HG03045 (cell line): ENCODE results near the gene USP48.

Experiments used
- ATAC-seq: cut with Tn5 transposase; IDR thresholded peaks from one replicate; pipeline ENCODE4 v1.9.1; 2021; ENCODE audit warnings: mild to moderate bottlenecking, moderate library complexity; ENCODE audit not compliant: unreplicated experiment

Gene USP48

DNA sequence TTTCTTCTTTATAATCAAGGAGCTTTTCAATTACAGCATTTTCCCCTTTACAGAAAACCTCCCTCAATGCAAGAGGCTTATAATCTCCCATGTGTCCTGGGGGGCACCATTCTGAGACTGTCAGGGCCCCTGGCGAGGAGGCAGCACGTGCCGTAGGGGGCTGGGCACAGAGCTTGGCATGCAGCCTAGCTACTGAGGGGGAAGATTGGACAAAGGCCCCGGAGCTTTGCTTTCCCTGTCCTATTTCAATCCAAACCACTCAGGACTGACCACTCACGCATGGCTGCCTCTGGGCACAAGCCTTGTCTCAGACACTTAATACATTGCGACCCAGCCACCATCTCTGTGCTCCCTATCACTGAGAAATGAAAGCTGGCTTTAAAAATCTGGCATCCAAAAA lies 111.0 kb downstream of the USP48 start:
- no peak for ATAC-seq

DNA sequence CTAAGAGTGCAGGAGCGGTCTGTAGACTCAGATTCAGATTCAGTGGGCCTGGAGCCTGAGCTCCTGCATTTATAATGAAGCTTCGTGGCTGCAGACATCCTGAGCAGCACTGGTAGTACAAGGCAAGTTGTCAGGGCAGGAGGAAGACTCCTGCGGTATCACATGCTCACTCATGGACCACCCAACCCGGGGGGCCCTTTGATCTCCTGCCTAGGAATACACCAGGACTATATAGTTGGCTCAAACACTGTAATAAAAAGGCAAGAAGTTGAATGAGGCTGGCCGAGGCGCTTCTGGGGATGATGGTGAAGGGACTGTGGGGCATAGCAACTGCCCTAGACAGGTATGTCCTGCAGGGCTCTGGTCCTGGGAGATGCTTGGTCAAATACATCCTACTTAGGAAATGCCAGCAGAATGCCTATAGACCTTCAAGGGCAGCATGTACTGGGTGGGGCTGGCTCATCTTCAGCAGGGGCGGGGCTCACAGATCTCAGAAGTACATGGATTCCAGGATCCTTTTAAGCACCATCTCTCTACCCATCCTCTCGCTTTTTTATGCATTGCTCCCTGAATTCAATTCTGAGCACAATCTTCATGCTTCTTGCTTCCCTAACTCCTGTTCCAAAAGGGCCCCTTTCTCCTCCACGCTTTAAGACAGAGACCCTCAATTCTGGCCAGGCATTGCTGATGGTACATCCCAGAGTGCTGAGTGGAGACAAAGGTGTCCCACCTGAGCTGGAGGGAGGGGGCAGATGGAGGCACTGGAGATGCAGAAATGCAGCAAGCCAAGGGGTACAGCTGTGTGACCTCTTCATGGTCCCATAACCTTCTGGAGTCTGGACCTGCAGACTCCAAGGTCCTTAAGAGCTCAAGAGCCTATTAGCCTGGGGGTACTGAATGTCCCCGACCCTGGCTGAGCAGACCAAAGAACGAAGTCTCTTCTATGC lies 111.7 kb downstream of the USP48 start:
- no peak for ATAC-seq

DNA sequence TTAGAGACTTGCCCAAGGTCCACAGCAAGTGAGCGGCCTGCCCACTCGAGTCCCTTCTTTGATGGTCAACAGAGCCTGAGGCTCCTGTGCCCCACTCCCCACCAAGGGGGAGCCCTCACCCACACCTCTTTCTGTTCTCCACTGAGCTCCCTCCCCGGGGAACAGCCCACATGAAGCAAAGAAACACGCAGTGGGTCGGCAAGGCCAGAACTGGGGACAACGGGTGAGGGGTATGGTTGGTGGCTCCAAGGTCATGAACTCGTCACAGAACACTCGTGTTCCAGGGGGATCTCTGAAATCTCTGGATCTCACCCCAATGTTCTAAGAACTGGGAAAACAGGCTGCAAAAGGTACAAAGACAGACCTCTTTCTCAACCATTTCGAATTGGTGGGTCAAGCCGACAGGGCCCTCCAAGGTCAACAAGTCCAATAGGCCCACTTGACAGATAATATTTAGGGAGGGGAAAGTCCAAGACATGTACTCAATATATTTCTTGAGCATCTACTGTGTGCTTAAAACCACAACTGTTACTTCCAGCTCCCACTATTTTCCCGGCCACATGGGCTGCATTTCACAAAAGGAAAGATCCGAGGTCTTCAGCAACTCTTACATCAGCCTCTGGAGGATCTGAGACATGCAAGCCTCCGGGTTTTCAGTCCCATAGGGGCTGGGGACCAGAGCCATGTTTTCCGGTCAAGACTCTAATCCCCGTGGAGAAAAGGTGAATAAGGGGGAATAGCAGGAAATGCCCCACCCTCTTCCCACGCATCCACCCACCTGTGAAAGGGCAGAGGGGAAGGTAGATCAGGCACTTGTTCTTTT lies 112.7 kb downstream of the USP48 start:
- no peak for ATAC-seq

DNA sequence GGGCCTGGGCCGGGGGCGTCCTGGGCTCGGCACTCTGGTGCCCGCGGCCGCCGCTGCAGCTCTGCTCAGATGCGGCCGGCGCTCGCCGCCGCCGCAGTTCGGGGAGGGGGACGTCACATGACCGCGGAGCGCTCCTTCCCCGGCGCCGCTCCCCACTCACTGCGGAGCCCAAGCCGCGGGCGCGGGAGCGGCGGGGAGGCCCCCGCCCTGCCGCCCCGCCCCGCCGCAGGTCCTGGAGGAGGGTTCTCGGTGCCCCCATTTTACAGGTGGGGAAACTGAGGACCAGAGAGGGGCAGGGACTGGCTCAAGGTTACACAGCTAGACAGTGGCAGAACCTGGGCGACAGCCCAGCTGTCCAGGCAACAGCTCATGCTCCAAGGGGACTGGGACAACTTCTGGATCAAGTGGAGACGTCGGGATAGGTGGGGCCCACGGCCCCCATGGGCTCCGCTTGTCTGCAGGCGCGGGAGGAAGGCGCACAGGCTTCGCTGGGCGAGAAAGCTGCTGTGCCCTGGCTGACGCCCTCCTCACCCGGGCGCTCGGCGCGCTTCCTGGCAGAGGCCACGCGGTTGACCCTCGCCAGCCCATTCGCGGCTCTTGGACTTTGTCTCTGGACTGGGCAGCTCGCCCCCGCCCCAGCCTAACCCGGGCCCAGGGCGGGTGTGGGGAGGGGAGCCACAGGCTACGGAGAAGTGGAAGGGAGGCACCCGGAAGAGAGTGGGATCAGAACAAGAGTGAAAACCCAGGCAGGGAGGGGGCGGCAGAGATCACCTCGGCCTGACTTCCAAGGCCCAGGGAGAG lies 113.5 kb downstream of the USP48 start, which contains the start of gene RAP1GAP:
Gene RAP1GAP (minus strand): TSS at position 100 of the 801 bp plus-strand sequence. CDS start 49,325 bp downstream, outside the sequence.
- no peak for ATAC-seq

DNA sequence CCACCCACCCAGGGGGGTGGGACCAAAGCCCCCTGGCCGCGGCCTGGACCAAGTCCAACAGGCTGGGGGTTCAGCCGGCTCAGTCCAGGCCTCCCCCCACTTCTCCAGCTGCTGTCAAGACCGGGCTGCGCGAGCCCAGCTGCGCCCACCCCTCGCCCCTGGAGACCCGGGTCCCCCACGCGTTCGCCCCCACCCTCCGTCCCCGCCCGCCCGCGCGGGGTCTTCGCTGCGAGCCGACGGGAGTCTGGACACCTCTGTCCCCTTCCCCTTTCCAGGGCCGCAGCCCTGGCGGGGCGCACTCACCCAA lies 114.0 kb downstream of the USP48 start:
- no peak for ATAC-seq

DNA sequence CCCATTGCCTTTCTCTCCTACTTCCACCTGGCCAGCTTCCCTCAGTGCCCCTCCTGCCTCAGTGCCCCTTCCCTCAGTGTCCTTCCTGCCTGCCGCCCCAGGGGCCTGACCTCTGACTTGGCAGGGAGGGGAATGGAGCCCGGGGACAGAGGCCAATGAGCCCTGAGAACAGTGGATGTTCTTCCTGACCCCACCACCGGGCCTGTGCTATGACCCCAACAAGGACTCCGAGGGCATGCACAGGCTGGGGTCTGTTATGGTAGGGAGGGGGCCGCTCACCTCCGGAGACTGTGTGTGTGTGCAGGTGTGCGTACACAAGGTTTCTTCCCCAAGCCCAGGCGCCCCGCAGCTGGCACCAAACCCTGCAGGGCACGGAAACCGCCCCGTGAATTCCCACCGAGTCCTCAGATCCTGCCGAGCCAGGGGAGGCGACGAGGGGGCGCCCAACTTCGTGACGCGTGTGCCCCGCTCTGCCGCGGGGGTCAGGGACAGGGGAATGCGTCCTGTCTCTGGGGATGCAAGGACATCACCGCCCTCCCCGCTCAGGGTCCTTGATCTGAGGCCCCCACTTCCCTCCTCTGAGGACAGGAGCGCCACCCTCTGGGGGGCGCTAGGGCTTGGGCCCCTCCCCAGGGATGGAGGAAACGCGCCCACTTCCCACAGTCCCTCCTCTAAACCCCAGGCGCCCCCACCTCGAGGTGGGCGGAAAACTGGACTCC lies 114.6 kb downstream of the USP48 start:
- no peak for ATAC-seq

DNA sequence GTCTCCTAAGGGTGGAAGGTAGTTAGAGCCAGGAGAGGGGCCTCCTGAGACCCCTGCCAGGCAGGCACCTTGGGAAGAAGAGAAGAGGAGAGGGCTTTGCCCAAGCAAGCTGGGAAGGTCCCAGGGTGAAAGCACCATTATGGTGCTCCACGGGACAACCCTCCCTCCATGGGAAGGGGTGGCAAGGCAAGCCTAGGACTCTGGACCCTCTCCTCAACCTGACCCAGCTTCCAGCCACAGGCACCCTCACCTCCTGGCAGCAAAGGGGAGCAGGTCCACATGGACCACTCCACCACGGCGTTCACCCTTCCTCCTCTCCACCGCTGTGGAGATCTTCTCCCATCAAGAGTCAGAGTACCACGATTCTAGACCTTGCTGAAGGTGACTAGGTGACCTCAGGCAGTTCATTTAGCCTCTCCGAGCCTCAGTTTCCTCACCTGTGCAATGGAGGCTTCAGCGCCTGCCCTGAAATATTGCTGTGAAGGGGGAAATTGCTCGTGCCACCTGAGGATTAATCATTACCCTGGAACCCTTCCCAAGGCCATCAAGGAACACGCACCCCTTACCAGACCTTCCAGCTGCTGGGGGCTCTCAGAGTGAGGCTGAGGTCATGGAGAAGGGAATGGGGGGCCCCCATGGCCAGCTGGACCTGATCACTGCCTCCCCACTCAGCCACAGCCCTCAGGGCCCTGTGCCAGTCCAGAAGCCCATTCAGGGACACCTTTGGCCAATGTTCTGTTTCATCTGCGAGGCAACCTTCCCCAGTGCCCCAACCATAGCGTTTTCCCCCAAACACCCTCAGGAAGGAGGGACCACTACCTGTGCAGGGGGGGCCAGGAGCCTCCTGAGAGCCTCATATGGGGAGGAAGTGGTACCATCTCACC lies 115.4 kb downstream of the USP48 start:
- ATAC-seq = no peak

DNA sequence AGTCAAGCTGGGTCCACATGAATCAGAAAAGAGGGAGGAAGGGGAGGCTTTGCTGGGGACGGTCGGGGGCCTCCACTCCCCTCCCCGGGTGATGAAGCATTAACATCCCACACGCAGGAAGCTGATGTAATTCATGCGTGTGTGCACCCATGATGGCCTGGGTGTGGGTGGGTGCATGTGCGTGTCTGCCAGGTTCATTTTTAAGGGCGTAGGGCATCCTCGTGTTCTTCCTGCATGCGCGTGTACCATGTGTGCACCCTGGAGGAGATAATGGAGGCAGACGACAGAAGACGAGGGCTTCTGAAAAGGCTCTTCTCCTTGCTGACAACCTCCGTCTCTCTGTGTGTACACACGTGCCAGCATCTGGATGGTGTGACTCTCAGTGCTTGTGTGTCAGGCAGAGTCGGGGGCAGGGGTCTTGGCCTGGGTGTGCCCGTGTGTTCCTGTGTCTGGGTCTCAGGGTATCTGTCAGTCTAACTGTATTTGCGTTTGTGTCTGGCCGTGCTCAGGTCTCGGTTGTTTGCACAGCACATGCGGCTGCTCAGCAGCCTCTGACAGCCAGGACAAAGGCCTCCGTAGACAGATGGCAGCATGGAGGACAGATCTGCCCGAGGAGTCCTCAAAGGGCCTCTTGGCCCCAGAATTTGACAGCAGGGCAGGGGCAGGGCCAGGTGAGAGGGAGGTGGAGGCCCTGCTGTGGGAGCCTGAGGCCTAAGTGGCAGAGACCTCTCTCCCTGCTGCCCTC lies 116.2 kb downstream of the USP48 start:
- no peak for ATAC-seq

DNA sequence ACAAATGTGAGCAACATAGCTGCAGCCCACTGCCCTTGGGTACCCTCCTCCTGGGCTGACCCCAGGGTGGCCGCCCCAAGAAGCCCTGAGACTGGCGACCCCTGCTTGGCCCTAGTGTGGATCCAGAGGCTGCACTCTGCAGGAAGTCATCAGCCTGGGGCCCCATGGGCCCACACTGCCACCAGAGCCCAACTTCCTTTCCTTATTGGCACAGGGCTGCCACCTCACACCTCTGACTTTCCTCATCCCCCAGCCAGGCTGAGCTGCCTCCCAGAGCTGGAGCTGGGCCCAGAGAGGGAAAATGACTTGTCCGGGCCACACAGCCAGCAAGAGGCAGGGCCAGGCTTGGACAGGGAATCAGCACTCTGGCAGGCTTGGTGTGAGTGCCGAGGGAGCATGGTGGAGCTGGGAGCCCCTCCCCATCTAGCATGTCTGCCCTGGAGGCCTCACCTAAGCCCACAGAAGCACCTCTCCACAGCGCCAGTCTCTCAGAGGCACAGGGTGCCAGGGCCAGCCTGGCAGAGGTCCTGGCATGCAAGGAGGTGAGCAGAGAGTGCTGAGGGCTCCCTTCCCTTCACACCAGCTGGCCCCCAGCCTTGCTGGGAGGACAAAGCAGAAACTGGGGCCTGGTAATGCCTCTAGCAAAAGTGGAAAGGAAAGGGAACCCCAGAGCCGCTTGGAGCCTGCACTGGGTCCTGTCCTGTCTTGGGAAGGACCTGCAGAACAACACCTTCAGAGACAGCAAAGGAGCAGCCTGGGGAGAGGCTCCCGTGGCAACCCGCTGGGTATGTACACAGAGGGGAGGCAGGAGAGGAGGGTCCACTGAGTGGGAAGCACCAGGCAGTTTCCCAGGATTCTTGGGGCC lies 117.0 kb downstream of the USP48 start:
- no peak for ATAC-seq

DNA sequence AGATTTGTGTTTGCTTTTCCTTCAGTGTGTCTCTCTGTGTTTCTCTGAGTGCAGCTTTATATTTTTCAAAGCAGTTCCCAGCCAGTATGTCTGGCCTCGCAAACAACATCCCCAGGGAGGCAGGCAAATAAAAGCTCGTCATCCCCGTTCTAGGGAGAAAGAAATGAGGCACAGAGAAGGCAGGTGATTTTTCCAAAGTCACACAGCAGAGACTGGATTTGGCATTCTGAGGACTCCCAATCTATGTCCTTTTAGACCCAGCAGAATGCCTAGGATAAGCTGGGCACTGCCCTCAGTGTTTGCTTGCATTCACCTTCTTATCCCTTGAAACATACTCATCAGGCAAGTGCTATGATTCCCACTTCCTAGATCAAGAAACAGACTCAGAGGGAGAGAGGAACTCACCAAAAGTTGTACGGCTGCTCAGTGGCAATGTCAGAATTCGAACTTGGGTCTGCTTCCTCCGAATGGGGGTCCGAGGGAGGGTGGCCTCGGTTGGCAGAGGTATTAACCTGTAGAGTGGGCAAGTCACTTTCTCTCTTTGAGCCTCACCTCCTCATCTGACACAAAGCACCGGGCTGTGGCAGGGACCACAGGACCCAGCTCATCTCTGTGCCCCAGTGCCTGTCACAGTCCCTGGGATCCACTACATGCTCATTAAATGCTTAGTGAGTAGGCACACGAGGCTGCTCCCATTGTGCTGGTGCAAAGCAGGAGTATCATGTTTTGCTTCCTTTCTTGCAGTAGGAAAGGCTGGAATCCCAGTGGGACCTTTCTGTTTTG lies 118.0 kb downstream of the USP48 start:
- ATAC-seq = no peak

DNA sequence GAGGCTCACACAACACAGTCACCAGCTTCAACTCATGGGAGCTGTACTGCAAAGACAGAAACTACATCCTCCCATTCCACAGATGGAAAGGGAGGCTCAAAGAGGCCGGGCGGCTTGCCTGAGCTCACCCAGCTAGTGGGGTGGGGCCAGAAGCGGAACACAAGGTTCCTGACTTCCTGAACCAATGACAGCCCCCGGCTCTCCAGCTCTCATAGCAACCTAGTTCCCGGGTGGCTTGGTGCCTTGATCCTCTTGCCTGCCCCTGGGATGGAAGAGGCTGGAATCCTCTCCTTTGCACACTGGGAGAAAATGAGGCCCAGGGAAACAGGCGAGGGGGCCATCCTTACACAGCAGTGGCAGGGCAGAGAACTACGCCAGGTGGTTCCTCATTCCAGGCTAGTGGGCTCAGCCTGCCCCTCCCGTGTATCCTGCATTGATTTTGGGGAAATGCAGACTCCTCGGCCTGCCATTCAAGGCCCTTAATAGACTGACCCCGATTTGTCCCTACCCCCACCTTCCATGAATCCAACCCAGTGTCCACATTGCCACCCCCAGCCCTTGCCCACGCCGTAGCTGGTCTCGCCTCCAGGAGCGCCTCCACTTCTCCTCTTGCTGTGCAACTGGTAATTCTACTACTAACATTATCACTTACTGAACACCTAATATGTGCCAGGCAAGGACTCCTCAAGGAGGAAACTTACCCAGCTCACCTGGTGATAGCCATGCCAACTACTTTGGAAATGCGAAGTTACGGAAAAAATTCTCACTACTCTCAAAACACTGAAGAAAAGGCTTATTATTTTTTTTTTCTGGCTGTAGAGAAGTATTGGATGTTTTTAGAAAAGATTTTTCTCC lies 118.8 kb downstream of the USP48 start:
- no peak for ATAC-seq

DNA sequence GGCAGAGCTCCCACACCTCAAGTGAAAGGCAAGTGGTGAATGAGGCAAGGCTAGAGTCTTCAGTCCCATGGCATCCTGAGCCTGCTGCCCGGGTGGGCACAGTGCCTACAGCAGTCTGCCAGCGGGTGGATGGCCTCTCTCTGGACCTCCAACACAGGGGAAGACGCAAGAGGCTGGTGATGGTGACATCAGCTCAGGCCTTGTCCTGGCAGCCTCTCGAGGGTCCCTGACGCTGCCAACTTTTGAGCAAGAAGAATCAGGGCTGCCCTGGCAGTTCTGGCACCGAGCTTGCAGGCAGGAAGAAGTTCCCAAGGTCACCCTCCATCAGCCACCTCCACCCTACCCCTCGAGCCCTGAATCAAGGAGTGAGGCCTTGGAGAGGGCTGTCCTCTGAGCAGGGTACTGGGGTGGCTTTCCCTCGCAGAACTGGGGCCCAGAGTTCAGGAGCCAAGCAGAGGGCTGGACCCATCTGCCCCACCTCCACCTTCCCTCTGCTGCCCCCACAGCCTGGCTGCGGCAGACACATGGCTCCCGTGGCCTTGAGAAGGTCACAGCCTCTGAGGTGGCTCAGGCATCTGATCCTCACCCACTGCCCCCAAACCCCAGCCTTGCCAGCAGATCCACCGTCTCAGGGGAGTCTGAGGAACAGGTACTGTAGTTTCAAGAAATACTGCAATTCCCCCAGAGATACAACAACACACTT lies 119.5 kb downstream of the USP48 start:
- no peak for ATAC-seq

DNA sequence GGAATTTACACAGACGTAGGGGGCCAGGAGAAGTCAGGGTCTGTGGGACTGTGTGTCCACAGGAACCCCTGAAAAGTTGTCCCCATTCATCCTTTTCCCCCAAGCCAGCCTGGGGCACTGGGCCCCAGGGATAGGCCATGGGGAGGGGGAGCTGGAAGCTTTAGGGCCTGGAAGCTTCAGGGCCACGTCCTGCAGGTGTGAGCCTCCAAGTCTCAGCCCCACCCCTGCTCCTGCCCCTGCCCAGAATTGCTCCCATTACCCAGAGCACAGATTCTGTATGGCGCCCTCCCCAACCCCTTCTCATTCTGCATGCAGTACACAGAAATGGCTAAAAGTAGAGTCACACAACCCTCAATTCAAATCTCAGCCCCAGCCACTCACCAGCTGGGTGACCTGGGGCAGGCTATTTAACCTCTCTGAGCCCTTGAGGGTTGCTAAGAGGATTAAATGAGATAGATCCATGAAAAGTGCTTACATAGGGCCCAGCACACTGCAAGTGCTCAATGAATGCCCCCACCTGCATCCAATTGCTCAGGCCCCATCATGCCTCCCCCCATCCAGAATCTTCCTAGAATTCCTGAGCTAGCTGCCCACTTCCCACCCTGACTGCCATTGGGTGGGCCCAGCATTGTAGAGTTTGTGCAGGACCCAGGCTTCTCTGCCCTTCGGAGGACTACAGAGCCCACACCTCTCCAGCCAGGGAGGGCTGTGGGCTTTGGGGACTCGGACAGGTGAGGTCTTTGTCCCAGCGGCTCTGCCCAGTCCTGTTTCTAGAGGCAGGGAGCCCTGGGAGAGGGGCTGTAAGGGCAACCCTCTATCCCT lies 120.3 kb downstream of the USP48 start:
- ATAC-seq = no peak

DNA sequence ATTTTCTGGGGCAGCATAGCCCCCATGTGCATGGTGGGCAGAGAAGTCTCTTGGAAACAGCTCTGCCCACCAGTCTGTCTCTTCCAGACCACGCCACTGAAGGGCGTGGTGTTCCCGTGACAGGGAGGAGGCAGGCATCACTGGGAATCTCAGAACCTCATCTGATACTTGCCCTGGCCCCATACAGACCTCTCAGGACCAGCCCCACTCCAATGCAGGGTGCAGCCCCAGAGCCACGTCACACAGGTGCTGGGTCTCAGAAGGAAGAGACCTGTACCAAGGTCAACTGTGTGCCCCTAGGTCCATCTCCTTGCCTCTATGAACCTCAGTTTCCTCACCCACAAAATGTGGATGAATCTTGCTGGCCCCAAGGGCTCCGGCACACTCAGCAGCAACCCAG lies 121.1 kb downstream of the USP48 start:
- no peak for ATAC-seq

DNA sequence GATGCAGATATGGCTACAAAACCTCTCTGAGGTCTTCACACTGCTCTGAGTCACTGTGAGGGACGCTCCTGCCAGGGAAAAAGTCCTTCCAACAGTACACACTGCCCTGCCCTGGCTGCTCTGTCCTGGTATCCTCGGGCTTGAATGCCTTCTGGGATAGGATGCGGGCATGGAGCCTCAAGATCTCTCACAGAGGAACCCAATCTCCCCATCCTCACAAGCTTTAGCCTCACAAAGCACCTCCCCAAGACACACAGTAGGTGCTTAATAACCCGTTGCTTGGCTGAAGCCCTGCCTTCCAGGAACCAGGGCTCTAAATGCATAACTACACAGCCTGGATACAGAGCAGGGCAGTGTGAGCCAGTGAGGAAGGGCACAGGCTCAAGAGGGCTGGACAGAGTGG lies 123.0 kb downstream of the USP48 start:
- ATAC-seq = no peak
